ENCODE results near the gene TBL3. TPM values are rescaled to one million over a fixed set of nuclear protein-coding genes. Genes with fewer than 3 reads are reported as not detected.
A peak's percentile ranks its signal among the peaks of the same experiment; 100 is the strongest.

TBL3 gene
- 10 to 100 TPM; 32.7 to 48.2 (median 36.7) TPM for total RNA-seq

DNA sequence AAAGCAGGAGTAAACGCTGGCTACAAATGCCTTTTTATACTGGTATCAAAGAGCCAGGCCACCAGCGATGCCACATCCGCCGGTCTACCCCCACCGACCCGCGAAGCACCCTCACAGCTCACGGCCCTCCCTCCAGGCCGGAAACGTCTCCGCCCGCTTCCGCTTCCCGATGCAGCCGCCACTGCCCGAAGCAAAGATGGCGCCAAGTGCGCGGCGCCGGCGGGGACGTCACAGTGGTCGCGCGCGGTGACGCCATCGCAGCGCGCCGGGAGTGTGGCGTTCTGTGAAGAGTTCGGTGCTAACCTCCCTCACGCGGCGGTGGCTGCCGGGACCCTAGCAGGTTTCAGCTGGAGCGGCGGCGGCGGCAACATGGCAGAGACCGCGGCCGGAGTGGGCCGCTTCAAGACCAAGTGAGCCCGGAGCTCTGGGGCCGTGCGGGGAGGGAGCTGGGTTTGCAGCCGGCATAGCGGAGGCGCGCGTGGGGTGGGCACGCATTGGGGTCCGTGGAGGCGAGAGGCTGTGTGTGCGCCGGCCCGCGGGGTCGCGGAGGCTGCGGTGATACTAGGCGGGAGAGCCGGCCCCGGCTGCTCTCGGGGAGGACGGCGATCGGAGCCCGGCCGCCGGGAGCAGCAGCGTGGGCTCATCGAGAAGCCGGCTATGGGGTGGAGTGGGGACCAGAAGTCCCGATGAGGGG is at the start of gene TBL3:
TBL3 (plus strand) TSS at position 258 of the 694 bp plus-strand sequence; CDS start at position 370, 112 bp downstream.
- Histone ChIP-seq H3K9me3 (no peaks in the 10 kb centered on the region), H3K4me3 (peak within 1 kb of the TSS; percentile 86 to 97 (median 92)), H3K36me3 (peaks cover 14 to 35% (median 27%) of the 10 kb centered on the region in 3 donors), H3K27ac (peak within 1 kb of the TSS; percentile 87 to 99 (median 96)), H3K27me3 (peaks cover 0 to 26% (median 0%) of the 10 kb centered on the region in 4 donors), H3K4me1 (peaks cover 16 to 34% (median 20%) of the 10 kb centered on the region in 3 donors)
- WGBS, 2 donors: 0% methylated on average over 33 of the region's 78 CpGs; no CpG with 5 or more reads in 1 of the 2 donors
- DNase-seq: peak; percentile 70
- intact Hi-C loops (cut with DNase I): no loop called here
- TF ChIP-seq, protein P1, sequence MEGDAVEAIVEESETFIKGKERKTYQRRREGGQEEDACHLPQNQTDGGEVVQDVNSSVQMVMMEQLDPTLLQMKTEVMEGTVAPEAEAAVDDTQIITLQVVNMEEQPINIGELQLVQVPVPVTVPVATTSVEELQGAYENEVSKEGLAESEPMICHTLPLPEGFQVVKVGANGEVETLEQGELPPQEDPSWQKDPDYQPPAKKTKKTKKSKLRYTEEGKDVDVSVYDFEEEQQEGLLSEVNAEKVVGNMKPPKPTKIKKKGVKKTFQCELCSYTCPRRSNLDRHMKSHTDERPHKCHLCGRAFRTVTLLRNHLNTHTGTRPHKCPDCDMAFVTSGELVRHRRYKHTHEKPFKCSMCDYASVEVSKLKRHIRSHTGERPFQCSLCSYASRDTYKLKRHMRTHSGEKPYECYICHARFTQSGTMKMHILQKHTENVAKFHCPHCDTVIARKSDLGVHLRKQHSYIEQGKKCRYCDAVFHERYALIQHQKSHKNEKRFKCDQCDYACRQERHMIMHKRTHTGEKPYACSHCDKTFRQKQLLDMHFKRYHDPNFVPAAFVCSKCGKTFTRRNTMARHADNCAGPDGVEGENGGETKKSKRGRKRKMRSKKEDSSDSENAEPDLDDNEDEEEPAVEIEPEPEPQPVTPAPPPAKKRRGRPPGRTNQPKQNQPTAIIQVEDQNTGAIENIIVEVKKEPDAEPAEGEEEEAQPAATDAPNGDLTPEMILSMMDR (IDR thresholded peaks at IDR 0.05): peak in 3 of 6 experiments; percentile 16 to 57 (median 27)
- peak in 3 of 4 donors; percentile 85 to 94 (median 94) for TF ChIP-seq POLR2A (IDR thresholded peaks at IDR 0.05)

GRCh38 chr16:1922357-1922756 is 49.5 kb upstream of the TBL3 start:
- no peak for DNase-seq
- Histone ChIP-seq H3K27me3 (peaks cover 11 to 83% (median 16%) of the 10 kb centered on the region in 4 donors), H3K9me3 (no peaks in the 10 kb centered on the region), H3K27ac (no peak overlapping the region), H3K36me3 (no peaks in the 10 kb centered on the region), H3K4me1 (peaks cover 18 to 50% (median 24%) of the 10 kb centered on the region in 3 donors), H3K4me3 (no peak overlapping the region)
- TF ChIP-seq, protein P1 (IDR thresholded peaks at IDR 0.05): no peak
- no peak for TF ChIP-seq POLR2A (IDR thresholded peaks at IDR 0.05)
- 63 to 76% methylated on average over 8 of the region's 8 CpGs for WGBS, 2 donors
- intact Hi-C loops (cut with DNase I): loop anchor here (5.0 kb wide), 1 partner anchor 60 kb away; no protein-coding TSS in a partner anchor

DNA sequence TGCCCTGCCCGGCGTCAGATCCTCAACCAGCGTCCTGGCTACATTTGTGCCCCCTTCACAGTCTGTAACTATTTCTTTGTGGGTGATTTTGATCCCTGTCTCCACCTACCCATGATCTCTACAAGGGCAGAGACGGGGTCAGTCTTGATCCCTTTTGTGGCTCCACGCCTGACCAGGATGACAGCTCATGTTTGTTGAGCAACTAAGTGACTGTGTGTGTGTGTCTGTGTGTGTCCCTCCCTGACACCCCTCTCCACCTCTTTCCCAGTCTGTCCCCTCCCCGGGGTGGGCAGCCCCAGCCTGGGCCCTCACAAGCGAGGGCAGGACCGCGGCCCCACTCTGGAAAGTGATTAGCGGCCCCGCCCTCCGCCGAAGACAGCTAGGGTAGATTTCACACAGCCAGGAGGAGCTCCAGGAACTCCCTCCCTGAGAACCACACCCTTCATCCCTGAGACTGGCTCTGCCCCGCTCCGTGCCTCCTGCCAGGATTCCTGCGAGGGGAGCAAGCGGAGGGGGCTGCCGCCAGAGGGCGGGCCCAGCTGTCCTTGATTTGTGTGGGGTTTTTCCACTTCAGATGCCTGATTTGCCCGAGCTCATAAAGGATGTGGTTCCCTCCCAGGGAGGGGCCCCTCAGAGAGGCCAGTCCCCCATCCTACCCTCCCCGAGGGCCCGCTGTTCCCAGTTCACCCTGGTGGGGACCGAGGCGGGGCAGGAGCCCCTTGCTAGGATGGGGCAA is 48.4 kb upstream of the TBL3 start:
- Histone ChIP-seq H3K9me3 (no peaks in the 10 kb centered on the region), H3K27ac (peak overlapping the region in 3 of 4 donors; percentile 2 to 47 (median 30)), H3K36me3 (no peaks in the 10 kb centered on the region), H3K4me1 (peaks cover 13 to 43% (median 17%) of the 10 kb centered on the region in 3 donors), H3K4me3 (no peak overlapping the region), H3K27me3 (peaks cover 11 to 72% (median 14%) of the 10 kb centered on the region in 4 donors)
- intact Hi-C loops (cut with DNase I): loop anchor here (5.0 kb wide), 1 partner anchor 61 kb away; no protein-coding TSS in a partner anchor
- no peak for TF ChIP-seq POLR2A (IDR thresholded peaks at IDR 0.05)
- TF ChIP-seq, protein P1 (IDR thresholded peaks at IDR 0.05): peak in 4 of 6 experiments; percentile 26 to 39 (median 30)
- no peak for DNase-seq
- WGBS, 2 donors: 57 to 58% methylated on average over 3 to 5 of the region's 24 CpGs

DNA sequence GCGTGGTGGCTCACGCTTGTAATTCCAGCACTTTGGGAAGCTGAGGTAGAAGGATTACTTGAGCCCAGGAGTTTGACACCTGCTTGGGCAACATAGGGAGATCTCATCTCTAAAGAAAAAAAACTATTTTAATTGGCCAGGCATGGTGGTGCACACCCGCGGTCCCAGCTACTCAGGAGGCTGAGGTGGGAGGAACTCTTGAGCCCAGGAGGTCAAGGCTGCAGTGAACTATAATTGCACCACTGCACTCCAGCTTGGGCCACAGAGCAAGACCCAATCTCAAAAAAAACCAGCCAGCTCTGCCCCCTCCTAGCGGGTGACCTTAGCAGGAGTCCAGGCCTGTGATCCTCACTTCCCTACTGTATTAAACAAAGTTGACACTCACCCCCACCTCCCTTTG is 47.8 kb upstream of the TBL3 start:
- intact Hi-C loops (cut with DNase I): loop anchor here (5.0 kb wide), 1 partner anchor 62 kb away; no protein-coding TSS in a partner anchor
- Histone ChIP-seq H3K4me1 (peaks cover 11 to 43% (median 15%) of the 10 kb centered on the region in 3 donors), H3K36me3 (no peaks in the 10 kb centered on the region), H3K4me3 (no peak overlapping the region), H3K27ac (peak overlapping the region in 3 of 4 donors; percentile 2 to 47 (median 30)), H3K9me3 (no peaks in the 10 kb centered on the region), H3K27me3 (peaks cover 6 to 66% (median 12%) of the 10 kb centered on the region in 4 donors)
- no peak for TF ChIP-seq POLR2A (IDR thresholded peaks at IDR 0.05)
- TF ChIP-seq, protein P1 (IDR thresholded peaks at IDR 0.05): no peak
- 40 to 90% methylated on average over 3 to 5 of the region's 5 CpGs for WGBS, 2 donors
- no peak for DNase-seq
